K562 (cell line): ENCODE data around the gene LRP1-AS. TPM values are rescaled to one million over a fixed set of nuclear protein-coding genes. Genes with fewer than 3 reads are reported as not detected.
A peak's percentile ranks its signal among the peaks of the same experiment; 100 is the strongest.

ENCODE experiments used
- ATAC-seq: fragments of 200-7000 bp; cut with Tn5 transposase; 3 replicates; pipeline ENCODE4 v1.9.1; 2020; ENCODE audit warnings: moderate library complexity
- BruUV-seq: library from RNA; stranded (reverse); fragments of 400-500 nt; replicated peaks from 2 replicates; lab custom pipeline; 2021; lab: Mats Ljungman, UMichigan
- CTCF ChIA-PET: fragments of 300-600 bp; formaldehyde crosslinking; extraction: SDS; loops from one replicate; lab custom pipeline; 2021; ENCODE audit warnings: low intra/inter-chr PET ratio; lab: Yijun Ruan, JAX
- POLR2A ChIA-PET: fragments of 300-600, 350-650 bp; sonication (Branson Sonifier 250); formaldehyde crosslinking; extraction: SDS; loops from one replicate; lab custom pipeline; 2021; ENCODE audit warnings: antibody characterized with exemption, inconsistent platforms; lab: Yijun Ruan, JAX
- DNase-seq, 4 experiments: peaks; one replicate each; pipeline versions ENCODE4 v3.0.0 to v3.0.0-alpha.2; 2011 to 2018; ENCODE audit warnings: low spot score in 3 of 4, mixed read lengths in 3 of 4; ENCODE audit errors: extremely low read depth in 1 of 4
- FAIRE-seq: peaks from 2 replicates; lab custom pipeline; 2011; peaks lifted over from hg19 to GRCh38; lab: Jason Lieb, UNC
- H2AFZ ChIP-seq: 2 replicates; pipeline ENCODE4 v1.6.0; 2011; ENCODE audit warnings: low read depth, low read length, control low read depth, inconsistent platforms
- H3K27ac ChIP-seq: fragments of 200-600 bp; 3 replicates; pipeline ENCODE4 v1.8.0; 2011; ENCODE audit warnings: low read depth, mild to moderate bottlenecking, control low read depth, inconsistent platforms, low read length, moderate library complexity, mixed read lengths; ENCODE audit errors: extremely low read depth
- H3K27me3 ChIP-seq, 2 experiments: fragments of 300-600 bp in 1 of 2; 2 replicates in 1 of 2; 3 replicates in 1 of 2; pipeline versions ENCODE4 v1.6.0 to v1.8.0; 2011; ENCODE audit warnings: inconsistent platforms in 2 of 2, low read length in 2 of 2, mild to moderate bottlenecking in 1 of 2, mixed read lengths in 1 of 2, moderate library complexity in 1 of 2; ENCODE audit not compliant: control insufficient read depth in 2 of 2, insufficient read depth in 2 of 2
- H3K36me3 ChIP-seq: fragments of 300-600 bp; 3 replicates; pipeline ENCODE4 v1.8.0; 2011; ENCODE audit warnings: mild to moderate bottlenecking, low read length, inconsistent platforms; ENCODE audit not compliant: control insufficient read depth, insufficient read depth
- H3K4me1 ChIP-seq, 2 experiments: fragments of 200-600 bp in 1 of 2; replicated peaks in 1 of 2; 2 replicates in 1 of 2; 3 replicates in 1 of 2; pipeline versions ENCODE4 v1.5.1 to v1.8.0; 2011; ENCODE audit warnings: inconsistent platforms in 2 of 2, low read length in 2 of 2, mild to moderate bottlenecking in 1 of 2, mixed read lengths in 1 of 2, moderate library complexity in 1 of 2; ENCODE audit not compliant: control insufficient read depth in 2 of 2, insufficient read depth in 2 of 2
- H3K4me2 ChIP-seq: 2 replicates; pipeline ENCODE4 v1.6.1; 2011; ENCODE audit warnings: low read length, control low read depth, inconsistent platforms, mixed read lengths; ENCODE audit not compliant: insufficient read depth
- H3K4me3 ChIP-seq: fragments of 200-600 bp; sonication (generic), shearing (Covaris generic); 2 replicates; pipeline ENCODE4 v1.5.1; 2016; ENCODE audit warnings: control low read depth, inconsistent platforms
- H3K79me2 ChIP-seq: fragments of 200-600 bp; 3 replicates; pipeline ENCODE4 v1.8.0; 2011; ENCODE audit warnings: low read length, inconsistent platforms; ENCODE audit not compliant: control insufficient read depth, insufficient read depth
- H3K9ac ChIP-seq, 2 experiments: 2 replicates each; pipeline versions ENCODE4 v1.6.0 to v1.6.1; 2011; ENCODE audit warnings: low read depth in 2 of 2, low read length in 2 of 2, control low read depth in 1 of 2, inconsistent platforms in 1 of 2, mild to moderate bottlenecking in 1 of 2, mixed read lengths in 1 of 2; ENCODE audit not compliant: insufficient read depth in 1 of 2
- H3K9me1 ChIP-seq: one replicate; pipeline ENCODE4 v1.6.0; 2011; ENCODE audit warnings: inconsistent platforms, mild to moderate bottlenecking, low read length, moderate library complexity; ENCODE audit not compliant: control insufficient read depth, insufficient read depth
- H3K9me3 ChIP-seq: replicated peaks from 2 replicates; pipeline ENCODE4 v1.5.1; 2011; ENCODE audit warnings: low read depth, low read length, inconsistent platforms; ENCODE audit not compliant: control insufficient read depth, insufficient read depth
- H4K20me1 ChIP-seq: replicated peaks from 2 replicates; pipeline ENCODE4 v1.6.1; 2011; ENCODE audit warnings: low read length, inconsistent platforms, mixed read lengths; ENCODE audit not compliant: control insufficient read depth, insufficient read depth
- CREB3L1 ChIP-seq: fragments of 450-650 bp; IDR thresholded peaks from 2 replicates; pipeline ENCODE4 v1.6.1; 2014; ENCODE audit warnings: low read depth, mild to moderate bottlenecking, moderate library complexity, borderline replicate concordance
- DACH1 ChIP-seq: fragments of 450-650 bp; IDR thresholded peaks from 2 replicates; pipeline ENCODE4 v1.6.1; 2018; ENCODE audit not compliant: partially characterized antibody
- EGR1 ChIP-seq: fragments of 450-650 bp; conservative IDR thresholded peaks from 2 replicates; pipeline ENCODE4 v1.6.1; 2017; ENCODE audit warnings: mild to moderate bottlenecking
- GATAD2B ChIP-seq: fragments of 450-650 bp; IDR thresholded peaks from 2 replicates; pipeline ENCODE4 v1.6.1; 2017; ENCODE audit warnings: mild to moderate bottlenecking, borderline replicate concordance
- KLF6 ChIP-seq: fragments of 250-450 bp; sonication (Bioruptor Pico); IDR thresholded peaks from 2 replicates; pipeline ENCODE4 v1.4.0; 2020; ENCODE audit warnings: mild to moderate bottlenecking, moderate library complexity, borderline replicate concordance
- MBD2 ChIP-seq: sonication (generic); IDR thresholded peaks from 2 replicates; pipeline ENCODE4 v1.6.1; 2016; ENCODE audit warnings: low read depth, borderline replicate concordance
- POLR2H ChIP-seq: IDR thresholded peaks from 2 replicates; pipeline ENCODE4 v1.6.1; 2016; ENCODE audit warnings: missing genetic modification characterization, low read depth, mild to moderate bottlenecking, control low read depth, missing compliant biosample characterization, moderate library complexity
- RBM14 ChIP-seq: fragments of 200-400 bp; formaldehyde crosslinking; IDR thresholded peaks from 2 replicates; pipeline ENCODE4 v1.6.1; 2018; ENCODE audit warnings: low read depth, mild to moderate bottlenecking, low read length, moderate library complexity, borderline replicate concordance; ENCODE audit not compliant: insufficient read depth
- SIN3B ChIP-seq: fragments of 450-650 bp; IDR thresholded peaks from 2 replicates; pipeline ENCODE4 v1.6.1; 2017; ENCODE audit warnings: low read depth, mild to moderate bottlenecking, moderate library complexity
- TEAD2 ChIP-seq: fragments of 450-650 bp; IDR thresholded peaks from 2 replicates; pipeline ENCODE4 v1.6.1; 2016; ENCODE audit warnings: missing genetic modification characterization, control low read depth, missing compliant biosample characterization
- ZNF274 ChIP-seq: IDR thresholded peaks from 2 replicates; pipeline ENCODE4 v1.6.1; 2011; ENCODE audit warnings: low read depth, mild to moderate bottlenecking, low read length, moderate library complexity, borderline replicate concordance
- WGBS: fragments of 100-300 bp; shearing (Covaris generic); methylation state at CpG from one replicate; pipeline ENCODE4 v1.1.6; 2016; ENCODE audit warnings: low coverage, mixed read lengths; ENCODE audit not compliant: insufficient coverage; ENCODE audit errors: missing lambda C conversion rate; 5-methylcytosine and 5-hydroxymethylcytosine counted together
- in situ Hi-C: fragments of 300-500 bp; cut with MboI; formaldehyde crosslinking; loops from 4 replicates; pipeline ENCODE4 v1.15.0; 2018; ENCODE audit warnings: inconsistent platforms, mixed read lengths
- intact Hi-C: fragments of 100-400 bp; cut with micrococcal nuclease; formaldehyde crosslinking; loops from 2 replicates; pipeline ENCODE4 v1.14.2; 2022
- polyA plus RNA-seq, 8 experiments: library from polyadenylated mRNA; depleted of rRNA in 4 of 8; stranded (reverse) in 5 of 8; unstranded in 3 of 8; fragments of >200 nt; fragmentation: Nextera tagmentation in 2 of 8; fragmentation: Illumina TruSeq in 1 of 8; extraction: Ambion mirVana in 2 of 8; extraction: Trizol in 1 of 8; gene quantifications; 2 replicates each; pipeline versions ENCODE4 v1.2.1 to v1.2.3, GENCODE V29; 2011 to 2014; ENCODE audit warnings: inconsistent platforms in 1 of 8, missing spikeins in 1 of 8
- total RNA-seq, 7 experiments: library from RNA; depleted of rRNA in 6 of 7; stranded (reverse); fragments of >200 nt in 6 of 7; fragmentation: Illumina TruSeq in 2 of 7; extraction: Trizol in 2 of 7; gene quantifications; 2 replicates each; pipeline versions ENCODE4 v1.2.1 to v1.2.3, GENCODE V29; 2011 to 2021; ENCODE audit warnings: low replicate concordance in 1 of 7
- TF ChIP-seq, protein P1 (sequence below): sonication (generic); formaldehyde crosslinking; IDR thresholded peaks from 2 replicates; pipeline ENCODE4 v1.8.0; 2022; ENCODE audit warnings: mild to moderate bottlenecking, missing genetic modification reagents, borderline replicate concordance
- TF ChIP-seq, protein P2 (sequence below), 3 experiments: IDR thresholded peaks in 2 of 3; conservative IDR thresholded peaks in 1 of 3; 2 replicates each; pipeline ENCODE4 v1.5.1; 2011 to 2012; ENCODE audit warnings: low read length in 3 of 3, mild to moderate bottlenecking in 3 of 3, control low read depth in 2 of 3, improper control_type of control experiment in 1 of 3, inconsistent platforms in 1 of 3, low read depth in 1 of 3, mixed read lengths in 1 of 3, moderate library complexity in 1 of 3; ENCODE audit not compliant: insufficient read depth in 2 of 3

Gene LRP1-AS
- total and polyA plus RNA-seq, 9 of the 15 experiments (the other 6 are each of a cell fraction or from before 2014, with no cell fraction given), result not detected

DNA sequence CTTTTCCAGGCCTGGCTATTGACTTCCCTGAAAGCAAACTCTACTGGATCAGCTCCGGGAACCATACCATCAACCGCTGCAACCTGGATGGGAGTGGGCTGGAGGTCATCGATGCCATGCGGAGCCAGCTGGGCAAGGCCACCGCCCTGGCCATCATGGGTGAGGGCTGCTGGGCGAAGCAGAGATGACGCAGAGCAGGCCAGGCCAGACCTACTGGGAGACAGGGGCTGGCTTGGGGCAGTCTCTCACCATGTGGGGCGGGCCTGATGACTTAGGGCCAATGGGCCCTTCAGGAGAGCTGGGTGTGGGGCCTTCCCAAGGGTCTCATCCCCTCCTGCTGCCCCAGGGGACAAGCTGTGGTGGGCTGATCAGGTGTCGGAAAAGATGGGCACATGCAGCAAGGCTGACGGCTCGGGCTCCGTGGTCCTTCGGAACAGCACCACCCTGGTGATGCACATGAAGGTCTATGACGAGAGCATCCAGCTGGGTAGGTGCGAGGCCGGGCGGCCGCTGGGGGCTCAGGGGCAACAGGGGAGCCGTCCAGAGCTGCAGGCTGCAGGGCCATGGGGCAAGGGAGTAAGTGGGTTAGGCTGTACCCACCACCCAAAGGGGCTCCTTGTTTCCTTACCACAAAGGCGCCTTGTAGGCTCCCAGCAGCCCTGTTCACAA lies 33.0 kb upstream of the LRP1-AS start (continued):
- TF ChIP-seq, protein P1, sequence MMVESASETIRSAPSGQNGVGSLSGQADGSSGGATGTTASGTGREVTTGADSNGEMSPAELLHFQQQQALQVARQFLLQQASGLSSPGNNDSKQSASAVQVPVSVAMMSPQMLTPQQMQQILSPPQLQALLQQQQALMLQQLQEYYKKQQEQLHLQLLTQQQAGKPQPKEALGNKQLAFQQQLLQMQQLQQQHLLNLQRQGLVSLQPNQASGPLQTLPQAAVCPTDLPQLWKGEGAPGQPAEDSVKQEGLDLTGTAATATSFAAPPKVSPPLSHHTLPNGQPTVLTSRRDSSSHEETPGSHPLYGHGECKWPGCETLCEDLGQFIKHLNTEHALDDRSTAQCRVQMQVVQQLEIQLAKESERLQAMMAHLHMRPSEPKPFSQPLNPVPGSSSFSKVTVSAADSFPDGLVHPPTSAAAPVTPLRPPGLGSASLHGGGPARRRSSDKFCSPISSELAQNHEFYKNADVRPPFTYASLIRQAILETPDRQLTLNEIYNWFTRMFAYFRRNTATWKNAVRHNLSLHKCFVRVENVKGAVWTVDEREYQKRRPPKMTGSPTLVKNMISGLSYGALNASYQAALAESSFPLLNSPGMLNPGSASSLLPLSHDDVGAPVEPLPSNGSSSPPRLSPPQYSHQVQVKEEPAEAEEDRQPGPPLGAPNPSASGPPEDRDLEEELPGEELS (CRISPR knock-in tag), result no peak
- TF ChIP-seq CREB3L1 (no peak), ZNF274 (no peak)

- Histone ChIP-seq H3K4me2 (no peak overlapping the region), H3K27ac (no peak overlapping the region), H3K9me1 (peaks cover 2% of the 10 kb centered on the region), H3K36me3 (no peaks in the 10 kb centered on the region), H2AFZ (no peak overlapping the region), H3K9me3 (no peaks in the 10 kb centered on the region), H3K79me2 (no peaks in the 10 kb centered on the region), H3K9ac (peak overlapping the region in 1 of 2 experiments; percentile 22; a peak in 1 of 4 replicates), H3K27me3 (peaks cover 27 to 59% of the 10 kb centered on the region in 2 experiments), H3K4me1 (peaks cover 12 to 56% of the 10 kb centered on the region in 2 experiments; a peak in 4 of 5 replicates), H3K4me3 (no peak overlapping the region), H4K20me1 (peaks cover 17% of the 10 kb centered on the region)
- POLR2A ChIA-PET, result interaction anchor here (0.7 to 0.9 kb wide), 2 partner anchors 8 to 19 kb away, joined by 4 read pairs; no protein-coding TSS in a partner anchor
- in situ Hi-C loops (loop anchor here (5.0 to 10.0 kb wide), 5 partner anchors 57 to 425 kb away; partner anchors contain the start of genes PRIM1 and TAC3), intact Hi-C loops (no loop called here)
- 29% methylated on average over 25 of the region's 27 CpGs for WGBS
- DNase-seq (no peak), ATAC-seq (no peak), FAIRE-seq (no peak)
- CTCF ChIA-PET, result interaction anchor here (0.6 kb wide), 1 partner anchor 60 kb away, joined by 3 read pairs; no protein-coding TSS in a partner anchor
- BruUV-seq, result no TSS peak
- TF ChIP-seq TEAD2 (tag) (no peak), SIN3B (no peak), GATAD2B (no peak), EGR1 (no peak), POLR2H (no peak), MBD2 (no peak), KLF6 (CRISPR knock-in tag) (no peak), DACH1 (no peak), RBM14 (no peak)
- TF ChIP-seq, protein P2, sequence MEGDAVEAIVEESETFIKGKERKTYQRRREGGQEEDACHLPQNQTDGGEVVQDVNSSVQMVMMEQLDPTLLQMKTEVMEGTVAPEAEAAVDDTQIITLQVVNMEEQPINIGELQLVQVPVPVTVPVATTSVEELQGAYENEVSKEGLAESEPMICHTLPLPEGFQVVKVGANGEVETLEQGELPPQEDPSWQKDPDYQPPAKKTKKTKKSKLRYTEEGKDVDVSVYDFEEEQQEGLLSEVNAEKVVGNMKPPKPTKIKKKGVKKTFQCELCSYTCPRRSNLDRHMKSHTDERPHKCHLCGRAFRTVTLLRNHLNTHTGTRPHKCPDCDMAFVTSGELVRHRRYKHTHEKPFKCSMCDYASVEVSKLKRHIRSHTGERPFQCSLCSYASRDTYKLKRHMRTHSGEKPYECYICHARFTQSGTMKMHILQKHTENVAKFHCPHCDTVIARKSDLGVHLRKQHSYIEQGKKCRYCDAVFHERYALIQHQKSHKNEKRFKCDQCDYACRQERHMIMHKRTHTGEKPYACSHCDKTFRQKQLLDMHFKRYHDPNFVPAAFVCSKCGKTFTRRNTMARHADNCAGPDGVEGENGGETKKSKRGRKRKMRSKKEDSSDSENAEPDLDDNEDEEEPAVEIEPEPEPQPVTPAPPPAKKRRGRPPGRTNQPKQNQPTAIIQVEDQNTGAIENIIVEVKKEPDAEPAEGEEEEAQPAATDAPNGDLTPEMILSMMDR (IDR thresholded peaks at IDR 0.05 in 2 of 3, conservative IDR thresholded peaks at IDR 0.05 in 1 of 3; ENCODE audit: insufficient read depth in 2 of 3, low read depth in 1 of 3, low read length in 3 of 3), result no peak
These were observed 32.1 kb upstream of the LRP1-AS start for GRCh38 chr12:57179331-57180086.
